ENCODE data around the gene SAMD9L.

- TF ChIP-seq CTCF (conservative IDR thresholded peaks at IDR 0.05; ENCODE audit: low read length) = no peak
- no peak for TF ChIP-seq EZH2phosphoT487 (IDR thresholded peaks at IDR 0.05; ENCODE audit: borderline replicate concordance, low read depth, low read length)
These were observed 30.2 kb downstream of the SAMD9L start, which contains the start of gene SAMD9 for GRCh38 chr7:93117852-93118530.
